NB4 (cell line): ENCODE measurements around the gene MAS1.

Source experiments
- CTCF ChIP-seq: IDR thresholded peaks from one replicate; pipeline ENCODE4 v1.5.1; 2012; ENCODE audit warnings: low read depth, low read length
- MAX ChIP-seq: IDR thresholded peaks from 2 replicates; pipeline ENCODE4 v1.6.1; 2011; ENCODE audit warnings: low read depth, low read length
- MYC ChIP-seq: IDR thresholded peaks from 2 replicates; pipeline ENCODE4 v1.6.1; 2011; ENCODE audit warnings: low read depth, low read length
- POLR2A ChIP-seq: IDR thresholded peaks from 2 replicates; pipeline ENCODE4 v1.6.1; 2011; ENCODE audit warnings: mild to moderate bottlenecking; ENCODE audit not compliant: insufficient read length; ENCODE audit errors: extremely low read depth

- TF ChIP-seq CTCF (no peak), POLR2A (no peak), MAX (no peak), MYC (no peak)
Measured at GRCh38 chr6:159893064-159893463, 2.3 kb downstream of the MAS1 start.
